Upper lobe of left lung (tissue), 4 donors: Measurements from ENCODE around the gene AFAP1L2.

Experiments
- CTCF ChIP-seq, 6 experiments: fragments of 450-650 bp in 4 of 6; fragments of 200-600 bp in 2 of 6; sonication (generic) in 2 of 6; IDR thresholded peaks; one replicate each; pipeline ENCODE4 v1.5.1; 2016 to 2019; ENCODE audit warnings: antibody characterized with exemption in 6 of 6
- EP300 ChIP-seq, 4 donors: sonication (generic); formaldehyde crosslinking; IDR thresholded peaks; one replicate each; pipeline ENCODE4 v1.5.1; 2017; ENCODE audit warnings: antibody characterized with exemption in 4 of 4, control low read depth in 2 of 4

DNA sequence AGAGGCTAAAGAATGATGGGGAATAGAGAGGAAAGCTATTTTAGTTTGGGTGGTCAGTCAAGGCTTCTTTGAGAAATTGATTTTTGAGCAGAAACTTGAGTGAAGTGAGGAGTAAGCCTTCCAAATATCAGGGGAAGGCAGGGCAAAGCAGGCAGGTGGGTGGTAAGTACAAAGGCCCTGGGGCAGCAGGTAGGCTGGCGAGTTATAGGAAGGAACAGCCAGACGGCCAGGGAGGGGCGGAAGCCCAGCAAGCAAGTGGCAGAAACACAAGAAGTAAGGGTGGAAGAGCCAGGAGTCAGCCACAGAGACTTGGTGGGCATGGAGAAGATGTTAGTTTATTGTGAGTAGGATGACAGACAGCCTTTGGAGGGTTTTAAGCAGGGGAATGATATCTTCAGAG is 130.4 kb downstream of the AFAP1L2 start:
- TF ChIP-seq EP300 (IDR thresholded peaks at IDR 0.05) (no peak), CTCF (IDR thresholded peaks at IDR 0.05) (no peak)
